ENCODE measurements around the gene MAST1.
"Not testable (repeated sequence)": the region's sequence is repeated elsewhere in the genome, so short reads cannot be mapped to it uniquely, and the experiment has no call there.

GRCh38 chr19:12817810-12818209, 20.5 kb upstream of the MAST1 start:
- TF ChIP-seq, protein P1, sequence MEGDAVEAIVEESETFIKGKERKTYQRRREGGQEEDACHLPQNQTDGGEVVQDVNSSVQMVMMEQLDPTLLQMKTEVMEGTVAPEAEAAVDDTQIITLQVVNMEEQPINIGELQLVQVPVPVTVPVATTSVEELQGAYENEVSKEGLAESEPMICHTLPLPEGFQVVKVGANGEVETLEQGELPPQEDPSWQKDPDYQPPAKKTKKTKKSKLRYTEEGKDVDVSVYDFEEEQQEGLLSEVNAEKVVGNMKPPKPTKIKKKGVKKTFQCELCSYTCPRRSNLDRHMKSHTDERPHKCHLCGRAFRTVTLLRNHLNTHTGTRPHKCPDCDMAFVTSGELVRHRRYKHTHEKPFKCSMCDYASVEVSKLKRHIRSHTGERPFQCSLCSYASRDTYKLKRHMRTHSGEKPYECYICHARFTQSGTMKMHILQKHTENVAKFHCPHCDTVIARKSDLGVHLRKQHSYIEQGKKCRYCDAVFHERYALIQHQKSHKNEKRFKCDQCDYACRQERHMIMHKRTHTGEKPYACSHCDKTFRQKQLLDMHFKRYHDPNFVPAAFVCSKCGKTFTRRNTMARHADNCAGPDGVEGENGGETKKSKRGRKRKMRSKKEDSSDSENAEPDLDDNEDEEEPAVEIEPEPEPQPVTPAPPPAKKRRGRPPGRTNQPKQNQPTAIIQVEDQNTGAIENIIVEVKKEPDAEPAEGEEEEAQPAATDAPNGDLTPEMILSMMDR (IDR thresholded peaks at IDR 0.05), result not testable (repeated sequence)
- not testable (repeated sequence) for TF ChIP-seq POLR2A (IDR thresholded peaks at IDR 0.05)

All from testis (tissue), 2 donors.